Activated naive CD8-positive, alpha-beta T cell treated with anti-CD3 and anti-CD28 coated beads for 36 hours (primary cell): ENCODE measurements around the gene ANAPC2. TPM values are rescaled to one million over a fixed set of nuclear protein-coding genes. Genes with fewer than 3 reads are reported as not detected.

ENCODE experiments used
- DNase-seq: peaks from one replicate; pipeline ENCODE4 v3.0.0; 2021
- H3K27ac Mint-ChIP-seq: one replicate; pipeline ENCODE4 v1.8.0; 2022; ENCODE audit warnings: mild to moderate bottlenecking, moderate library complexity, mixed read lengths
- H3K27me3 Mint-ChIP-seq: one replicate; pipeline ENCODE4 v1.8.0; 2022; ENCODE audit warnings: mild to moderate bottlenecking, mixed read lengths
- H3K36me3 Mint-ChIP-seq: one replicate; pipeline ENCODE4 v1.8.0; 2021; ENCODE audit warnings: mild to moderate bottlenecking, mixed read lengths
- H3K4me1 Mint-ChIP-seq: one replicate; pipeline ENCODE4 v1.8.0; 2021; ENCODE audit warnings: mixed read lengths
- H3K4me3 Mint-ChIP-seq: one replicate; pipeline ENCODE4 v1.8.0; 2022; ENCODE audit warnings: mild to moderate bottlenecking, moderate library complexity, mixed read lengths
- H3K9me3 Mint-ChIP-seq: one replicate; pipeline ENCODE4 v1.8.0; 2022; ENCODE audit warnings: mixed read lengths
- total RNA-seq, 2 experiments: library from RNA; stranded (reverse); gene quantifications; one replicate each; pipeline ENCODE4 v1.2.3, GENCODE V29; 2021

The ANAPC2 gene
- total RNA-seq, 2 experiments from 2014 or later: 42.6 to 48.3 TPM

DNA sequence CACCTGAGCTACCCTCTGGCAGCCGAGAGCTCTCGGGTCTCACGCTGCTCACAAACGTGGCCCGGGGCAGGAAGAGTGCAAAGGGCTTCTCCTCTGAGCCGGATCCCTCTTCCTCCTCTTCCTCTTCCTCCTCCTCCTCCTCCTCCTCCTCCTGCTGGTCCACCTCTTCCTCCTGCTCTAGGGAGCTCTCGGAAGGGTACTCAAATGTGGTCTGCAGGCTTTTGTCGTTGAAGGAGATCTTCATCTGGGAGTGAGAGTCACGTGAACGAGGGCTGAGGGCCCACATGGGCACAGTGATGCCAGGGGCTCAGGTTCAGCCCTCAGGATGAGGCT is 4.1 kb upstream of the ANAPC2 start:
- Mint-ChIP-seq H3K4me1 (peaks cover 15% of the 10 kb centered on the region), H3K4me3 (no peak overlapping the region), H3K9me3 (no peaks in the 10 kb centered on the region), H3K27ac (no peak overlapping the region), H3K27me3 (no peaks in the 10 kb centered on the region), H3K36me3 (peaks cover 8% of the 10 kb centered on the region)
- DNase-seq: no peak

DNA sequence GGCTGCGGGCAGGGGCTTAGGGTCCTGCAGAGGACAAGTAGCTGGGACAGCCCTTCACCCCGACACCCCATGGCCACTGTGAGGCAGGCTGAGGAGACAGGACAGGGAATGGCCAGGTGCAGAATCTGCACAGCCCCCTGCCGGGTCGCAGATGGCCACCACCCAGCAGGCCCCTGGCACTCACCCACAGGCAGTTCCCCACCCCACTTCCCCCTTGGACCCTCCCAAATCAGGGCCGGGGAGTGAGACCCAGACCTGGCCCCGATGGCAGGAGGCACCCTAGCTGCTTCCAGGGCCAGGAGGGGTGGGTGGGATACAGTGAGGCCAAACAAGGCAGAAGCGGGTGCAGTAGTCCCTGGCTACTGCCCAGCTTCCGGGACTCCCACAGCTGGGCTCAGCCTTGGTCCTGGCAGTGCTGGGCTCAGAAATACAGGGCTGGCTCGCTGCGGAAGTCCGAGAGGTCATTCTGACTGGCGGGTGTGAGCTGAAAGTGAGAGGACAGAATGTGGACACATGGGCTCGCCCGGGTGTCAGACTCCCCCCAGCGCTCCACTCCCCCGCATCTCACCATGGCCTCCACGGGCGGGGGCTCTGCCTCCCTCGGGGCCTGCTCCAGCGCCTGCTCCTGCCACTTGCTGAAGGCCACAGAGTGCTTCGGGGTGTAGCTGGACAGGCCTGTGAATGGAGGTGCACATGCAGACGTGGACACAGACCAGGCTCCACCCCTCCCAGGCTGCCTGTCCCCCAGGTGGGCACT is 3.5 kb upstream of the ANAPC2 start:
- Mint-ChIP-seq H3K27ac (no peak overlapping the region), H3K36me3 (peaks cover 8% of the 10 kb centered on the region), H3K9me3 (no peaks in the 10 kb centered on the region), H3K4me1 (peaks cover 19% of the 10 kb centered on the region), H3K27me3 (no peaks in the 10 kb centered on the region), H3K4me3 (no peak overlapping the region)
- DNase-seq: no peak

DNA sequence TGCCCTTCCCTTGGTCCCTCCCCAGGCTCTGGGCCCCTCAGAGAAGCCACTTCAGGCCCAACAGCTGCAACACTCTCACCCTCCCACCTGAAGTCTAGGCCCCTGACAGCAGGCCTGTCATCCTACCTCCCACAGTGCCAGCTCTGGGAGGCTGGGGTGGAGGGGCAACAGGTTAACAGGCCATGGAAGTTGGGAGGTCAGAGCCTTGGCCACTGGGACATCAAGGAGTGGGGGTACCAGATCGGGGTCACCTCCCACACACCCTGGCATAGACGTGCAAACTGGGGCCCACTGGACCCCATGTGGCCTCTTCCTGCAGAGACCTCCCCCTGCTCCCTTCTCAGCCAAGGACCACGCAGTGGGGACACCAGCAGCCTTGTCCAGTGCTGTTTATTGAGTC is 2.9 kb upstream of the ANAPC2 start:
- Mint-ChIP-seq H3K36me3 (peaks cover 8% of the 10 kb centered on the region), H3K4me3 (no peak overlapping the region), H3K27ac (no peak overlapping the region), H3K27me3 (no peaks in the 10 kb centered on the region), H3K4me1 (peaks cover 22% of the 10 kb centered on the region), H3K9me3 (no peaks in the 10 kb centered on the region)
- no peak for DNase-seq

DNA sequence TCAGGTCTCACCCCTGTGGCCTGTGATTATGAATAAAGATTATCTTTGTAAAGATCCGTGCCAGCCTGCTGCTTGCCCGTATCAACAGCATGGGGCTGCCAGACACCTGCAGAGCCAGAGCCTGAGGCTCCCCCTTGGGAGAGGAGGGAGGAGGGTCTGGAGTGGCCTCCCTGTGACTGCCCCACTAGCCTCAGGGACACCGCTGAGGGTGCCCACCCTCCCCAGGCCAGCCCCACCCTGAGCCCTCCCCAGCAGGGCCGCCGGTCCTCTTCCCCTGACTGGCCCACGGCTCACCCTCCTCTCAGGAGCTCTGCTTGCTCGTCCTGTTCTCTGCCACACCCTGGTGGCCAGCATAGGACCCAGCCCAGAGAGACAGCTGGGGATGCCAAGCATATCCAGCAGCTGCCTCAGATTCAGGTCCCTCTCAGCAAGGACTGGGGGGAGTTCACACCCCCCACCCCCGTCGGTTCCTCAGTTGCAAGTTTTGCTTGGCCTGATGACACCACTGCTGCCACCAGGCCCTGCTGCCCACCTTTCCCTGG is 2.0 kb upstream of the ANAPC2 start:
- H3K27ac Mint-ChIP-seq: no peak overlapping the region
- peaks cover 8% of the 10 kb centered on the region for H3K36me3 Mint-ChIP-seq
- H3K4me1 Mint-ChIP-seq: peaks cover 22% of the 10 kb centered on the region
- no peak for DNase-seq
- H3K27me3 Mint-ChIP-seq: no peaks in the 10 kb centered on the region
- peak overlapping the region; percentile 65 for H3K4me3 Mint-ChIP-seq
- no peaks in the 10 kb centered on the region for H3K9me3 Mint-ChIP-seq

DNA sequence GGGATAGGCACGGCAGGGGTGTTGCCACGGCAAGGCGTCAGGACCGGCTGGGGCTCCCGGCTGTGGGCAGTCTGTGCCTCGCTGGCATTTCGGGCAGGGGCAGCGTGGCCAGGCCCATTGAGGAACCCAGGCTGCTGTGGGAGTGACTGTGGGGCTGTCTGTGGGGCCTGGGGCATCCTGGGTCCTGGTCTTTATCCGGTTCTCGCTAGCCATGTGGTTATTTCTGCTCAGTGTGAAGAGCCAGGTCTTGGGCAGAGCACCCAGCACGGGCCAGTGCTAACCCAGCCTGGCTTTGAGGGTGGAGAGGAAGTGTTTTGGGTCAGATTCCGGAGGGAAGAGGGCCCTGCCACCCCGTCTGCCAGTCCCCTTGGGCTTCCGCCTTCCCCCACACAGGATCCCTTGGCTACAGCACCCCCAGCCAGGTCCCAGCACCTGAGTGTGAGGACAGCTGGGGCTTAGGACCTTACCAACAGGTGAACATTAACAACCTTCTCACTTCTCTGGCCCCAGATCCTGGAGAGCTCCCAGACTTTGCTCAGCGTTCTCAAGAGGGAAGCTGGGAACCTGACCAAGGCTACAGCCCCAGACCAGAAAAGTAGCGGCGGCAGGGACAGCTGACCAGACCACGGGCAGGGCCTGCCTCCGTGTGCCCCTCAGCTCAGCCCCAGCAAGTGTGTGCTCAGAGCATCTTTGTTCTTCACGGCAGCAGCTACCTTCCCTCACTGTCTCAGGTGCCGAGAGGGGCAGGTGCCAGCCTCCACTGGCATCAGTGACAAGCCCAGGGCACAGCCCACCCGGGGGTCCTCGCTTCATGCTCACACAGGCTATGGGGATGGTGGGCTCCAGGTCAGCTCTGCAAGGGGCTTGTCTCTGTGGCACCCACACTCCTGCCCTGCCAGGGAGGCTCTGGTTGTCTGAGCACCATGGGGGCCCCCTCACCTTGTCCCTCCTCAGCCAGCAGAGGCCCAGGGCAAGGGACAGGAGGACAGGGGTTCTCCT is 1.2 kb upstream of the ANAPC2 start:
- H3K4me3 Mint-ChIP-seq: peak overlapping the region; percentile 96
- DNase-seq: no peak
- H3K27ac Mint-ChIP-seq: peak overlapping the region; percentile 87
- H3K36me3 Mint-ChIP-seq: peaks cover 8% of the 10 kb centered on the region
- H3K4me1 Mint-ChIP-seq: peaks cover 22% of the 10 kb centered on the region
- H3K9me3 Mint-ChIP-seq: no peaks in the 10 kb centered on the region
- no peaks in the 10 kb centered on the region for H3K27me3 Mint-ChIP-seq

DNA sequence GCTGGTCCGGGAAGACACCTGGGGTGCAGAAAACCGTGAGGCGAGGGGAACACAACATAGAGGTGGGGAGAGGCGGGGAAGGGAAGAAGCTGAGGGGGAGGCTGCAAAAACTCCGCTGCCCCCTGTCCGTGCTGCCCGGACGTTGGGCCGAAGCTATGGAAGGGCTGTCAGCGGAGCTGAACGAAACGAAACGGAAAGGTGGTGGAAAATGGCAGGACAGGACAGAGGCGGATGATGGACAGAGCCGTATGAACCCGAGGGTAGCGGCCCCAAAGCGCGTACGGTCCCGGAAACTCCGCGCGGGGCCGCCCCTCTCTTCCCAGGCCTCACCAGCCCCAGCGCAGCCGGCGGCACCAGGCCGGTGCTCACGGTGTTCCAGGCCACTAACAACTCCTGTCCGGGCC is 272 bp downstream of the ANAPC2 start:
- peak overlapping the region; percentile 92 for H3K4me3 Mint-ChIP-seq
- DNase-seq: no peak
- no peaks in the 10 kb centered on the region for H3K9me3 Mint-ChIP-seq
- peaks cover 8% of the 10 kb centered on the region for H3K36me3 Mint-ChIP-seq
- no peaks in the 10 kb centered on the region for H3K27me3 Mint-ChIP-seq
- peaks cover 25% of the 10 kb centered on the region for H3K4me1 Mint-ChIP-seq
- peak overlapping the region; percentile 87 for H3K27ac Mint-ChIP-seq

DNA sequence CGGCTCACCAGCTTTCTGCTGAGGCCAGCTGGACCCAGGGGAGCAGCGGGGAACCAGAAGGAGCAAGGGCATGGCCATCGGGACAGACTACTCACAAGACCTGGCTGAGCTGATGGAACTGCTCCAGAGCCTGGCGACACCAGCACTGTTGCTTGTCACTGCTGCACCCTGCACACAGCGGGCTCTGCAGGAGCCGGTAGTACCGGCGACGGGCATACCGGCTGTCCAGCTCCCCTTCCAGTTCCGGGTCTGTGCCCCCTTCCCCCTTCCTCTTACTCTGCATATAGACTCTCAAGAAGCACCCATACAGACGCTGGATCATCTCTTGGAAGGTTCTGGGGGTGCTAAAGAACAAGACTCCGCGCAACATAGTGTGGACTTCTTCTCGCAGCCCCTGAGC is 974 bp downstream of the ANAPC2 start:
- H3K4me3 Mint-ChIP-seq: peak overlapping the region; percentile 92

DNA sequence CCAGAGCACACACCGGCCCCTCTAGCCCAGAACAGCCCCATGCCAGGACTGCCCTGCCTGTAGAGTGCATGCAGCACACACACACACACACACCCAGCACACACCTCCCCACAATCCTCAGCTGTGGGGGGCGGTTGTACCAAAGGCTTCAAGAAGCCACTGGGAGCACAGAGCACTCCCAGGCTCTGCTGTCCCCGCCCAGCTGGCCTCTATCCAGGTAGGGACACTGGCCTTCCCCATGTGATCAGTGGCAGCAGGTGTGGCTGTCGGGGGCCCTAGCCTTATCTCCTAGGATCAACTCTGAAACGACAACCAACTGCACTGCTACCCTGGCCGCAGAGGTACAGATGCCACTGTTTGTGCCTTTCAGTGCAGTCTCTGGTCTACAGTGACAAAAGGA is 2.0 kb downstream of the ANAPC2 start:
- Mint-ChIP-seq H3K27me3 (no peaks in the 10 kb centered on the region), H3K9me3 (no peaks in the 10 kb centered on the region), H3K4me1 (peaks cover 25% of the 10 kb centered on the region), H3K36me3 (peaks cover 11% of the 10 kb centered on the region), H3K4me3 (peak overlapping the region; percentile 92), H3K27ac (no peak overlapping the region)
- no peak for DNase-seq

More for the DNA sequence above, 974 bp downstream of the ANAPC2 start:
- Mint-ChIP-seq H3K36me3 (peaks cover 8% of the 10 kb centered on the region), H3K27me3 (no peaks in the 10 kb centered on the region), H3K27ac (peak overlapping the region; percentile 87), H3K9me3 (no peaks in the 10 kb centered on the region), H3K4me1 (peaks cover 25% of the 10 kb centered on the region)
- no peak for DNase-seq

DNA sequence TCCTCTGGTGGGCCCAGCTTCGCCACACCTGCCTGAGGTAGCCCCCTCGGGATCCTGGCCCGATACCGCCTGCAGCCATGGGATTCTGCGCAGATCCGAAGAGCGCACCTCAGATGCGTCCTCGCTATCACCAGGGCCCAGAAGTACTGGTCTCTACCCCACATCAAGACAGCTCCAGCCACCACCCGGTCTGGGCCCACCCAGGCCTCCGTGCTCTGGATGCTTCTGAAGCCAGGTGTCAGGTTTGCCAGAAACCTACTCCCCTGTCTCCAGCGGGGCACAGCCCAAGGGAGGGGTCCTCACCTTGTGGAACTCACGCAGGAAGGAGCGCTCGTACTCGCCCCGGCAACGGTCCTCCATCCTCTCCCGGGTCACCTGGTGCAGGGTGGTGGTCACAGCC is 2.4 kb downstream of the ANAPC2 start:
- Mint-ChIP-seq H3K27me3 (no peaks in the 10 kb centered on the region), H3K4me3 (no peak overlapping the region), H3K36me3 (peaks cover 11% of the 10 kb centered on the region), H3K27ac (no peak overlapping the region), H3K4me1 (peaks cover 23% of the 10 kb centered on the region), H3K9me3 (no peaks in the 10 kb centered on the region)
- DNase-seq: no peak

DNA sequence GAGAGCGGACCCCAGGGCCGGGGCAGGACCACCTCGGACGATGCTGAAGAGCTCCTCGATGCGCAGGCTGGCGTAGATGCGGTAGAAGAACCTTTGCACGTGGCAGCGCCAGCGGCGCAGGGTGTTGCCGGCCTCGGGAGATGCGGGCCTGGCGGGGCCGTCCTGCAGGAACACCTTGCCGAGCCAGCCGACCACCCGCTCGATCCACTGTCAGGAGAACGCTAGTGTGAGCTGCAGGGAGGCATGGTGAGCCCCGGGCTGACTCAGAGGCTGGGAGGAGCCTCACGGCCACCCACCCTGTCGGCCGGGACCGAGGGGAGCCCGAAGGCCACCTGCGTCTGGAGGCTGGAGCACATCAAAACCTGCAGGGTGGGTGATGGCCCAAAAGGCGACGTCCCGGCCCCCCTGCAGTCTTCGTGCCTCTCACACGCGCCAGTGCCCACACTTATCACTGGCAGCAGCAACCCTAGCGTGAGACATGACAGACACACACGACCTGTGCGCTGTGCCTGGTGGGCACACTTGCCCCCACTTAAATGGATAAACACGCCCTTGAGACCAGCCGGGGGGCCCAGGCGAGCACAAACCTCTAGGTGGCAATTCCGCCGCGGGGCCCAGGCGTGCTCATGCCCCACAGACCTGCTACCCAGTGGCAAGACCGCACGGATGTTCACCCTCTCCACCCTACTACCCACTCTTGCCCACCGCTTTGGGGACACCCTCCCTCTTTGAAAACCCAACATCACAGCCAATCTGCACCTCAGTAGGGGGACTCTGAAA is 3.3 kb downstream of the ANAPC2 start:
- H3K4me1 Mint-ChIP-seq: peaks cover 20% of the 10 kb centered on the region
- H3K27ac Mint-ChIP-seq: no peak overlapping the region
- no peaks in the 10 kb centered on the region for H3K27me3 Mint-ChIP-seq
- H3K36me3 Mint-ChIP-seq: peaks cover 11% of the 10 kb centered on the region
- H3K4me3 Mint-ChIP-seq: no peak overlapping the region
- DNase-seq: no peak
- H3K9me3 Mint-ChIP-seq: no peaks in the 10 kb centered on the region

DNA sequence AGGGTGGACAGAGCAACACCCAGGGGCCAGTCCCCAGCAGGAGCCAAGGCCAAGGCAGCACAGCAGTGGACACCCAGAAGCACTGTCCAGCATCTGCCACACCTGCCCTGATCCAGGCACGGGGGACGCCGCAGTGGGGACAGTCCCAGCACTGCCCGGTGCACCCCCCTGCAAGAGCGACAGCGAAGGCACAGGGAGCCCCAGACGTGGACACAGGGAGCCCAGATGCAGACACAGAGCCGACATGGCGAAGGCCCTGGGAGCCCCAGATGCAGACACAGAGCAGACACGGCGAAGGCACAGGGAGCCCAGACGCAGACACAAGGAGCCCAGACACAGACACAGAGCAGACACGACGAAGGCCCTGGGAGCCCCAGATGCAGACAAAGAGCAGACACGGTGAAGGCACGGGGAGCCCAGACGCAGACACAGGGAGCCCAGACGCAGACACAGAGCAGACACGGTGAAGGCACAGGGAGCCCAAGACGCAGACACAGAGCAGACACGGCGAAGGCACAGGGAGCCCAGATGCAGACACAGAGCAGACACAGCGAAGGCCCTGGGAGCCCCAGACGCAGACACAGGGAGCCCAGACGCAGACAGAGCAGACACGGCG is 4.3 kb downstream of the ANAPC2 start:
- no peaks in the 10 kb centered on the region for H3K27me3 Mint-ChIP-seq
- H3K27ac Mint-ChIP-seq: no peak overlapping the region
- H3K36me3 Mint-ChIP-seq: peaks cover 8% of the 10 kb centered on the region
- DNase-seq: no peak
- peaks cover 16% of the 10 kb centered on the region for H3K4me1 Mint-ChIP-seq
- no peak overlapping the region for H3K4me3 Mint-ChIP-seq
- H3K9me3 Mint-ChIP-seq: no peaks in the 10 kb centered on the region

DNA sequence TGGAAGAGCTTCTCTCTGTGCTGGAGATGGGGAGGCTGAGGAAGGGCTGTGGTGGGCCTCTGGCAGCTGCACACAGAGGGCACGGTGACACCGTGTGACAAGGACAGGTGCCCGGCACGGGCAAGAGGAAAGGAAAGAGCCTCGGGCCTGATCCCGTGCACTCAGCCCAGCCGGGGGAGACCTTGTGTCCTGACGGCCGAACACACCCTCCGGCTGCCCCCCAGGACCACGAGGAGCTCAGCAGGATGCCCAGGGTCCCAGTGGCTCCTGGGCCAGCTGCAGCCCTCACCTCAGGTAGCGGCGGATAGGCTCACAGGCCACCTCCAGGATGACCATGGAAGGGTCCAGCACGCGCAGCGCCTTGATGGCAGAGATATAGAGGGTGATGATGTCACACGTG is 5.5 kb downstream of the ANAPC2 start:
- H3K4me1 Mint-ChIP-seq: peaks cover 16% of the 10 kb centered on the region
- peaks cover 6% of the 10 kb centered on the region for H3K36me3 Mint-ChIP-seq
- no peak for DNase-seq
- H3K27me3 Mint-ChIP-seq: no peaks in the 10 kb centered on the region
- no peak overlapping the region for H3K4me3 Mint-ChIP-seq
- no peak overlapping the region for H3K27ac Mint-ChIP-seq
- no peaks in the 10 kb centered on the region for H3K9me3 Mint-ChIP-seq

DNA sequence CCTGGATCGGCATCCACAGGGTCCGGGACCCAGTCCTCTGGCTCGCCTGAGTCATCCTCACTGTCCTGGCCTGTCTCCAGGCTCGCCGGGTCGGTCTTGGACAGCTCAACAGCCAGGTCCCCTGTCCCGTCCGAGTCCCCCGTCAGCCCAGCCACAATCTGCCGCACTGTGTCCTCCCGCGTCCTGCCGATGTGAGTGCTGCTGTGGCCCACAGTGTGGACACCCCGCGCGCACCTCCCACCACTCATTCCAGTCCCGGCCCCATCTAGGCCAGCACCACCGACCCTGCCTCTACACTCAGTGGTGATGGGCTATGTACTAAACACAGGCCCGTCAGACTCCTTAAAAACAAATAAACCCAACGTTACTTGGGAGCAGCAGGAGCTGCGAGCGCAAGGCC is 6.7 kb downstream of the ANAPC2 start:
- Mint-ChIP-seq H3K9me3 (no peaks in the 10 kb centered on the region), H3K27me3 (no peaks in the 10 kb centered on the region), H3K4me3 (no peak overlapping the region), H3K4me1 (peaks cover 5% of the 10 kb centered on the region), H3K36me3 (peaks cover 3% of the 10 kb centered on the region), H3K27ac (no peak overlapping the region)
- no peak for DNase-seq

DNA sequence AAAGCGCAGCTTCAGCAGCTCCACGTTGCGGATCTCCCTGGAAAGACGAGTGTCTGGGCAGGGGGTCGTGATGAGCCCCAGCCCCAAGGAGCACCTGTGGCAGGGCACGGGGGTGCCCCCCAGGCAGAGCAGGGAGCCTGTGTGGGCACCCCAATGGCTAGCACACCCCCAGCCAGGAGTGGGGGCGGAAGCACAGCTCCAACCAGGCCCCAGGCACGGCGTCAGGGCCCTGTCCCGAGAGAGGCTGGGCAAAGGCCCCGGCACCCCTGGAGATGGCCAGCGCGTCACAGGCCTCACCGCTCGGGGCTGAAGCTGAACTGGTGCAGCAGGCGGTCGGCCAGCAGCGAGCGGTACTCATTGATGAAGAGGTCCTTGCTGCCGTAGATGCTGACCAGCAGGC is 7.9 kb downstream of the ANAPC2 start:
- no peak overlapping the region for H3K4me3 Mint-ChIP-seq
- no peaks in the 10 kb centered on the region for H3K9me3 Mint-ChIP-seq
- H3K27me3 Mint-ChIP-seq: no peaks in the 10 kb centered on the region
- no peak for DNase-seq
- H3K27ac Mint-ChIP-seq: no peak overlapping the region
- H3K36me3 Mint-ChIP-seq: peaks cover 3% of the 10 kb centered on the region
- peaks cover 5% of the 10 kb centered on the region for H3K4me1 Mint-ChIP-seq
